ENCODE data around the gene MOB3A.

GRCh38 chr19:2109046-2109864, 13.1 kb upstream of the MOB3A start:
- TF ChIP-seq, protein P1, sequence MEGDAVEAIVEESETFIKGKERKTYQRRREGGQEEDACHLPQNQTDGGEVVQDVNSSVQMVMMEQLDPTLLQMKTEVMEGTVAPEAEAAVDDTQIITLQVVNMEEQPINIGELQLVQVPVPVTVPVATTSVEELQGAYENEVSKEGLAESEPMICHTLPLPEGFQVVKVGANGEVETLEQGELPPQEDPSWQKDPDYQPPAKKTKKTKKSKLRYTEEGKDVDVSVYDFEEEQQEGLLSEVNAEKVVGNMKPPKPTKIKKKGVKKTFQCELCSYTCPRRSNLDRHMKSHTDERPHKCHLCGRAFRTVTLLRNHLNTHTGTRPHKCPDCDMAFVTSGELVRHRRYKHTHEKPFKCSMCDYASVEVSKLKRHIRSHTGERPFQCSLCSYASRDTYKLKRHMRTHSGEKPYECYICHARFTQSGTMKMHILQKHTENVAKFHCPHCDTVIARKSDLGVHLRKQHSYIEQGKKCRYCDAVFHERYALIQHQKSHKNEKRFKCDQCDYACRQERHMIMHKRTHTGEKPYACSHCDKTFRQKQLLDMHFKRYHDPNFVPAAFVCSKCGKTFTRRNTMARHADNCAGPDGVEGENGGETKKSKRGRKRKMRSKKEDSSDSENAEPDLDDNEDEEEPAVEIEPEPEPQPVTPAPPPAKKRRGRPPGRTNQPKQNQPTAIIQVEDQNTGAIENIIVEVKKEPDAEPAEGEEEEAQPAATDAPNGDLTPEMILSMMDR (optimal IDR thresholded peaks at IDR 0.05 in 1 of 3, IDR thresholded peaks at IDR 0.05 in 1 of 3, conservative IDR thresholded peaks at IDR 0.05 in 1 of 3; ENCODE audit: extremely low read depth in 1 of 3, insufficient read depth in 2 of 3, low read length in 3 of 3), result no peak
- TF ChIP-seq EZH2 (IDR thresholded peaks at IDR 0.05; ENCODE audit: low read length), result no peak
